HepG2 (cell line): ENCODE results near the gene ST14. TPM values are rescaled to one million over a fixed set of nuclear protein-coding genes. Genes with fewer than 3 reads are reported as not detected.

ENCODE experiments used
- AGO2 ChIP-seq: fragments of 200-400 bp; formaldehyde crosslinking; optimal IDR thresholded peaks from 2 replicates; pipeline ENCODE3; 2017; ENCODE audit warnings: mild to moderate bottlenecking, low read depth, low read length, moderate library complexity
- FUBP1 ChIP-seq: sonication (generic); formaldehyde crosslinking; IDR thresholded peaks from 2 replicates; pipeline ENCODE4 v1.5.1; 2020; ENCODE audit warnings: missing genetic modification reagents, mild to moderate bottlenecking, borderline replicate concordance
- HOXA3 ChIP-seq: sonication (generic); formaldehyde crosslinking; IDR thresholded peaks from 2 replicates; pipeline ENCODE4 v1.5.0; 2020; ENCODE audit warnings: missing genetic modification reagents
- KAT2B ChIP-seq: fragments of 150-350 bp; IDR thresholded peaks from 2 replicates; pipeline ENCODE4 v1.6.1; 2014; ENCODE audit warnings: low read depth, low read length, borderline replicate concordance
- LBX2 ChIP-seq: sonication (generic); formaldehyde crosslinking; IDR thresholded peaks from 2 replicates; pipeline ENCODE4 v1.5.0; 2020; ENCODE audit warnings: missing genetic modification reagents, mild to moderate bottlenecking, borderline replicate concordance
- MTERF4 ChIP-seq: sonication (generic); formaldehyde crosslinking; IDR thresholded peaks from 2 replicates; pipeline ENCODE4 v1.8.0; 2023; ENCODE audit warnings: mild to moderate bottlenecking, missing genetic modification reagents
- NFKB2 ChIP-seq: sonication (generic); formaldehyde crosslinking; IDR thresholded peaks from 2 replicates; pipeline ENCODE4 v1.4.0; 2020; ENCODE audit warnings: missing genetic modification reagents, borderline replicate concordance
- NFYB ChIP-seq: sonication (generic); formaldehyde crosslinking; IDR thresholded peaks from 2 replicates; pipeline ENCODE4 v1.4.0; 2020; ENCODE audit warnings: missing genetic modification reagents
- NR2F6 ChIP-seq, 2 experiments: IDR thresholded peaks; 2 replicates each; pipeline ENCODE4 v1.6.1; 2016; ENCODE audit warnings: antibody characterized with exemption in 1 of 2, mild to moderate bottlenecking in 1 of 2
- POGK ChIP-seq: sonication (generic); formaldehyde crosslinking; conservative IDR thresholded peaks from 2 replicates; pipeline ENCODE4 v1.8.0; 2022; ENCODE audit warnings: mild to moderate bottlenecking, moderate library complexity, missing genetic modification reagents
- RARA ChIP-seq: IDR thresholded peaks from 2 replicates; pipeline ENCODE4 v1.6.1; 2016; ENCODE audit warnings: missing genetic modification reagents, missing compliant biosample characterization
- RBM22 ChIP-seq: fragments of 200-400 bp; formaldehyde crosslinking; optimal IDR thresholded peaks from 2 replicates; pipeline ENCODE3; 2017; ENCODE audit warnings: mild to moderate bottlenecking, low read length, moderate library complexity
- ZBTB46 ChIP-seq: sonication (generic); formaldehyde crosslinking; IDR thresholded peaks from 2 replicates; pipeline ENCODE4 v1.4.0; 2020; ENCODE audit warnings: mild to moderate bottlenecking, missing genetic modification reagents, borderline replicate concordance
- ZFP62 ChIP-seq: sonication (generic); formaldehyde crosslinking; IDR thresholded peaks from 2 replicates; pipeline ENCODE4 v1.4.0; 2020; ENCODE audit warnings: missing genetic modification reagents
- ZKSCAN1 ChIP-seq: fragments of 150-350 bp; IDR thresholded peaks from 2 replicates; pipeline ENCODE4 v1.6.1; 2014; ENCODE audit warnings: low read length
- ZNF251 ChIP-seq: sonication (generic); formaldehyde crosslinking; IDR thresholded peaks from 2 replicates; pipeline ENCODE4 v1.9.0; 2021; ENCODE audit warnings: mild to moderate bottlenecking, missing genetic modification reagents
- ZNF430 ChIP-seq: sonication (generic); formaldehyde crosslinking; IDR thresholded peaks from 2 replicates; pipeline ENCODE4 v1.9.0; 2021; ENCODE audit warnings: mild to moderate bottlenecking, missing genetic modification reagents
- ZNF589 ChIP-seq: sonication (generic); formaldehyde crosslinking; conservative IDR thresholded peaks from 2 replicates; pipeline ENCODE4 v1.8.0; 2022; ENCODE audit warnings: mild to moderate bottlenecking, moderate library complexity, missing genetic modification reagents
- ZNF639 ChIP-seq: conservative IDR thresholded peaks from 2 replicates; pipeline ENCODE4 v1.6.1; 2018; ENCODE audit warnings: missing genetic modification reagents
- polyA plus RNA-seq, 8 experiments: library from polyadenylated mRNA; depleted of rRNA in 3 of 8; stranded (reverse) in 7 of 8; unstranded in 1 of 8; fragments of >200 nt; fragmentation: Illumina TruSeq in 4 of 8; extraction: Trizol in 4 of 8; gene quantifications; 2 replicates each; pipeline versions ENCODE4 v1.2.1 to v1.2.3, GENCODE V29; 2011 to 2016; ENCODE audit warnings: low read depth in 4 of 8, missing spikeins in 1 of 8, mixed read lengths in 1 of 8; ENCODE audit not compliant: insufficient read depth in 1 of 8
- total RNA-seq, 5 experiments: library from RNA; depleted of rRNA; stranded (reverse); fragments of >200 nt; fragmentation: Illumina TruSeq; extraction: Trizol; gene quantifications; 2 replicates each; pipeline ENCODE4 v1.2.3, GENCODE V29; 2016; ENCODE audit warnings: low read depth in 1 of 5

The ST14 gene
- total and polyA plus RNA-seq, 2 of the 13 experiments (the other 11 are each of a cell fraction or from before 2014, with no cell fraction given) = 0.88 to 1.4 TPM

- TF ChIP-seq FUBP1 (CRISPR knock-in tag) (no peak), POGK (CRISPR knock-in tag) (no peak), ZNF430 (CRISPR knock-in tag) (no peak), NFKB2 (CRISPR knock-in tag) (no peak), KAT2B (0 out of 2 replicates have a peak, but pooled peaks have one; percentile 12), AGO2 (no peak), HOXA3 (CRISPR knock-in tag) (no peak), MTERF4 (CRISPR knock-in tag) (no peak), RBM22 (no peak), RARA (CRISPR knock-in tag) (peak; percentile 25; the same call in 1 of the 2 replicates), ZFP62 (CRISPR knock-in tag) (no peak), ZKSCAN1 (no peak), ZNF589 (no peak), NFYB (CRISPR knock-in tag) (no peak), NR2F6 (IDR thresholded peaks at IDR 0.05) (peak; percentile 65; the same call in 1 of the 2 replicates), NR2F6 (CRISPR knock-in tag; IDR thresholded peaks at IDR 0.05) (no peak; the same call in 1 of the 2 replicates), ZBTB46 (CRISPR knock-in tag) (no peak), LBX2 (no peak), ZNF251 (CRISPR knock-in tag) (no peak), ZNF639 (no peak)
These were observed 14.2 kb upstream of the ST14 start (continued) for GRCh38 chr11:130145311-130145812.
